Measurements from ENCODE around the gene WFS1. TPM values are rescaled to one million over a fixed set of nuclear protein-coding genes. Genes with fewer than 3 reads are reported as not detected.

The WFS1 gene
- total and polyA plus RNA-seq, 2 of the 8 experiments (the other 6 are each of a cell fraction or from before 2014, with no cell fraction given): 29.1 to 43.1 TPM

- TF ChIP-seq, protein P1, sequence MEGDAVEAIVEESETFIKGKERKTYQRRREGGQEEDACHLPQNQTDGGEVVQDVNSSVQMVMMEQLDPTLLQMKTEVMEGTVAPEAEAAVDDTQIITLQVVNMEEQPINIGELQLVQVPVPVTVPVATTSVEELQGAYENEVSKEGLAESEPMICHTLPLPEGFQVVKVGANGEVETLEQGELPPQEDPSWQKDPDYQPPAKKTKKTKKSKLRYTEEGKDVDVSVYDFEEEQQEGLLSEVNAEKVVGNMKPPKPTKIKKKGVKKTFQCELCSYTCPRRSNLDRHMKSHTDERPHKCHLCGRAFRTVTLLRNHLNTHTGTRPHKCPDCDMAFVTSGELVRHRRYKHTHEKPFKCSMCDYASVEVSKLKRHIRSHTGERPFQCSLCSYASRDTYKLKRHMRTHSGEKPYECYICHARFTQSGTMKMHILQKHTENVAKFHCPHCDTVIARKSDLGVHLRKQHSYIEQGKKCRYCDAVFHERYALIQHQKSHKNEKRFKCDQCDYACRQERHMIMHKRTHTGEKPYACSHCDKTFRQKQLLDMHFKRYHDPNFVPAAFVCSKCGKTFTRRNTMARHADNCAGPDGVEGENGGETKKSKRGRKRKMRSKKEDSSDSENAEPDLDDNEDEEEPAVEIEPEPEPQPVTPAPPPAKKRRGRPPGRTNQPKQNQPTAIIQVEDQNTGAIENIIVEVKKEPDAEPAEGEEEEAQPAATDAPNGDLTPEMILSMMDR (IDR thresholded peaks at IDR 0.05; ENCODE audit: control extremely low read depth in 1 of 3, insufficient read depth in 1 of 3, low read depth in 1 of 3, low read length in 3 of 3): no peak
- TF ChIP-seq ASH2L (IDR thresholded peaks at IDR 0.05; ENCODE audit: low read length) (no peak), TAF1 (IDR thresholded peaks at IDR 0.05; ENCODE audit: low read depth, low read length) (no peak), SIN3A (conservative IDR thresholded peaks at IDR 0.05 in 1 of 2, IDR thresholded peaks at IDR 0.05 in 1 of 2; ENCODE audit: low read depth in 1 of 2, low read length in 2 of 2) (no peak), CEBPB (IDR thresholded peaks at IDR 0.05; ENCODE audit: low read depth, low read length) (no peak), GTF2F1 (IDR thresholded peaks at IDR 0.05; ENCODE audit: borderline replicate concordance, low read depth, low read length) (no peak)
These were observed 37.6 kb downstream of the WFS1 start (continued) for GRCh38 chr4:6307230-6307629.
